GM12872 (cell line): ENCODE measurements around the gene KDM1B.

Experiments
- TF ChIP-seq, protein P1 (sequence below): IDR thresholded peaks from 3 replicates; pipeline ENCODE4 v1.5.1; 2011; ENCODE audit warnings: low read depth, mild to moderate bottlenecking, low read length, moderate library complexity; ENCODE audit not compliant: insufficient read depth

Gene KDM1B

DNA sequence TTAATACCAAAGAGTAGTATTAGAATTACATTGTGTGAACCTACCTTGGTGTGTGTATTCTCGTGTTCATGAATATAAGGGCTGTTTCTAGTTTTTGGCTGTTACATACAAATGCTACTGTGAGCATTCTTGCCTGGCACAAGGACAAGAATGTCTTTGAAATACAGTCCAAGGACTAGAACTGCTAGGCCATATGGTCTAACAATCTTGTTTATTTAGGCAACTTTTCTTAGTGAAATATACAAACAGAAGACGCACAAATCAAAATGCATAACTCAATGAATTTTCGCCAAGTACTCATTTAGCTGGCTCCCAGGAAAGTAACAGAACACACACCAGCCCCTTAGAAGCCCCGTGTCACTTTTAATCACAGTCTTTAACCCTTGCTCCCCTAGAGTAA, 28.5 kb downstream of the KDM1B start:
- TF ChIP-seq, protein P1, sequence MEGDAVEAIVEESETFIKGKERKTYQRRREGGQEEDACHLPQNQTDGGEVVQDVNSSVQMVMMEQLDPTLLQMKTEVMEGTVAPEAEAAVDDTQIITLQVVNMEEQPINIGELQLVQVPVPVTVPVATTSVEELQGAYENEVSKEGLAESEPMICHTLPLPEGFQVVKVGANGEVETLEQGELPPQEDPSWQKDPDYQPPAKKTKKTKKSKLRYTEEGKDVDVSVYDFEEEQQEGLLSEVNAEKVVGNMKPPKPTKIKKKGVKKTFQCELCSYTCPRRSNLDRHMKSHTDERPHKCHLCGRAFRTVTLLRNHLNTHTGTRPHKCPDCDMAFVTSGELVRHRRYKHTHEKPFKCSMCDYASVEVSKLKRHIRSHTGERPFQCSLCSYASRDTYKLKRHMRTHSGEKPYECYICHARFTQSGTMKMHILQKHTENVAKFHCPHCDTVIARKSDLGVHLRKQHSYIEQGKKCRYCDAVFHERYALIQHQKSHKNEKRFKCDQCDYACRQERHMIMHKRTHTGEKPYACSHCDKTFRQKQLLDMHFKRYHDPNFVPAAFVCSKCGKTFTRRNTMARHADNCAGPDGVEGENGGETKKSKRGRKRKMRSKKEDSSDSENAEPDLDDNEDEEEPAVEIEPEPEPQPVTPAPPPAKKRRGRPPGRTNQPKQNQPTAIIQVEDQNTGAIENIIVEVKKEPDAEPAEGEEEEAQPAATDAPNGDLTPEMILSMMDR, result no peak

DNA sequence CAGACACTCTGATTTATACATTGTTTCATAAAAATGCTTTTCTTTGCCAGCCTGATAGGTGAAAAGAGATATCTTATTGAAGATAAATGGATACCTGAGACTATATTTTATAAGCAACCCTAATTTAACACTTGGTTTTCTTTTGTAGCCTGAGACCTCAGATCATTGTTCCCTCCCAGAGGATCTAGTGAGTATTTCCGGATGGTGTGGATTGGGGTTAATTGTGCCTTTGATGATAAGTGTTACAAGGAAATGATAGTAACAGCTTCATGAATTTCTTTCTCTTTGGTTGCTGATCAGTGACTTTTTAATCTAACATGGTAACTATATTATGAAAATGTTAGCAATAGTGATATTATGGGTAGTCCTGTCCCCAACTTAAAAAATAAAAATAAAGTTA, 30.4 kb downstream of the KDM1B start:
- TF ChIP-seq, protein P1, result no peak

DNA sequence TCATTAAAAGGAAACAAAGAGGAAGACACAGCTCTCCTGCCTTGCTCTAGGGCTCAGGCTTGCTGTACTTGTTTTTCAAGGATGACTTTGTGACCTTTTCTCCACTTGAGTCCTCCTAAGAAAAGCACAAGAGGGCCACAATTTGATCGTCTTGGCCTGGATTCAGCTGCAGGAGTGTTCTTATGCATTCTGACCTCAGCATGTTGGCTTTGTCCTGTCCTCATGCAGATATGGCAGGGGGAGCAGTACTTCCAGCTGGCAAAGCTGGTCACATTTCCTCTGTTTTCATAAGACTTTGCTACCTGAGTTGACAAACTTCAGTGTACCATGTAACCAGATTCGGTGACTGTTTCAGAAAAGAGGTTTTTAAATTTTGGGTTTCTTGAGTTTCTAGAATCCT, 30.8 kb downstream of the KDM1B start:
- TF ChIP-seq, protein P1, result no peak

DNA sequence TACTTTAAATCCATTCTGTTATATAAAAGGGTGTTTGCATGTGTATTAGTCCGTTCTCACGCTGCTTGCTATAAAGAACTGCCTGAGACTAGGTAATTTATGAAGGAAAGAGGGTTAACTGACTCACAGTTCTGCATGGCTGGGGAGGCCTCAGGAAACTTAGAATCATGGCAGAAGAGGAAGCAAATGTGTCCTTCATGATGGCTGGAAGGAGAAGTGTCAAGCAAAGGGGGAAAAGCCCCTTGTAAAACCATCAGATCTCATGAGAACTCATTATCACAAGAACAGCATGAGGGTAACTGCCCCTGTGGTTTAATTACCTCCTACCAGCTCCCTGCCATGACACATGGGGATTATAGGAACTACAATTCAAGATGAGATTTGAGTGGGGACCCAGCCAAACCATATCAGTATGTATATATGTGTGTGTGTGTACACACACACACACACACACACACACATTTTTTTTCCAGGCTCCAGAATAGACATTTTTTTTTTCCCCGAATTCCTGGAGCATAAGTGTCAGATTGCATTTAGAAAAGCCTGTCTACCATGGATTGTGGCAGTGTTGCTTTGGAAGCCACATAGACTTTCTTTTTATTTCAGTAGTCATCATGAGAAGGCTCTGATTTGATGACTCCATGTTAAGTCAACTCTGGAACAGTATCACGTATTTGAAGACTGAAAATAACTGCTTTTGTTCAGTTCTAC, 31.5 kb downstream of the KDM1B start:
- TF ChIP-seq, protein P1, result no peak

DNA sequence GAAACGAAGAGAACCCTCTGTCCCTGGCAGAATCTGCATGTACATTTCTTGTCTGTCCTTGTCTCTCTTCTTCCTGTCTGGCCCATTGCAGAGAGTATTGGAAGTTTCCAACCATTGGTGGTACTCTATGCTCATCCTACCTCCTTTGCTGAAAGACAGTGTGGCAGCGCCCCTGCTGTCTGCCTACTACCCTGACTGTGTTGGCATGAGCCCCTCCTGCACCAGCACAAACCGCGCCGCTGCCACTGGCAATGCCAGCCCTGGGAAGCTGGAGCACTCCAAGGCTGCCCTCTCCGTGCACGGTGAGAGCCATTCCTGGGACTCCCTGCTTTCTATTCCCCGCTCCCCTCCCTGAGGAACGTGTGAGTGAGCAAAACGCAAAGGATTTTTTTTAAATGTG, 32.5 kb downstream of the KDM1B start:
- TF ChIP-seq, protein P1, result no peak

DNA sequence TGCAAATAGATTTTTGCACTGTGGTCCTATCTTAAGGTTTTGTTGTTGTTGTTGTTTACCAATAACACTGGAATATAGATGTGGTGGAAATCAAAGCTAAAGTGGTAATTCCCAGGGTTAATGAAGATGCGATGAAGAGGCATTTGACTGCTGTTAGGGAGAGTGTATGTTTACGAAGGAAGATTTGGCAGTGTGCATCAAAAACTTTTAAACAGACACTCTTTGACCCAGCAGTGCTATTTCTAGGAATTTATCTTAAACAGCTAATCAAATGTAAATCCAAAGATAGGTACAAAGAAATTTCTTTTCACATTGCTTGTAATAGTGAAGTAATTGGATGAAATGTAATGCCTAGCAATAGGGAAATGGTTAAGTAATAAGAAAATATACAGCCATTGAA, 34.0 kb downstream of the KDM1B start:
- TF ChIP-seq, protein P1, result no peak

DNA sequence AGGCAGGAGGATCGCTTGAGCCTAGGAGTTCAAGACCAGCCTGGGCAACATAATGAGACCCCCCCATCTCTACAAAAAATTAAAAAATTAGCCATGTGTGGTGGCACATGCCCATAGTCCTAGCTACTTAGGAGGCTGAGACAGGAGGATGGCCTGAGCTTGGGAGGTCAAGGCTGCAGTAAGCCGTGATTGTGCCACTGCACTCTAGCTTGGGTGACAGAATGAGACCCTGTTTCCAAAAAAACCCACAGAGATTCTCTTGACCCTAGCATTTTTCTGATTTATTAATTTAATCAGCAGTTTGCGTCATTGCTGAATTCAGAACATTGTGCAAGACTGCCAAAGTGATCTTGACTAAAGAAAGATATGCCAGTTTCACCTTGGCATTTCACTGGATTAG, 36.8 kb downstream of the KDM1B start:
- TF ChIP-seq, protein P1, result no peak
